Neural cell (in vitro differentiated cells): ENCODE measurements around the gene SQOR. TPM values are rescaled to one million over a fixed set of nuclear protein-coding genes. Genes with fewer than 3 reads are reported as not detected.

ENCODE experiments used
- H2AFZ ChIP-seq: fragments of 200-600, 300-800 bp; sonication (generic), shearing (Covaris generic); 2 replicates; pipeline ENCODE4 v1.6.0; 2014; ENCODE audit warnings: low read depth, mild to moderate bottlenecking, antibody characterized with exemption, low read length, moderate library complexity
- H3F3A ChIP-seq: fragments of 200-600 bp; shearing (Covaris generic); 2 replicates; pipeline ENCODE4 v1.6.1; 2016; ENCODE audit warnings: mild to moderate bottlenecking, moderate library complexity, mixed read lengths, antibody characterized with exemption, low read length; ENCODE audit not compliant: insufficient read depth, poor library complexity, severe bottlenecking
- H3K27ac ChIP-seq: fragments of 200-600, 300-800 bp; sonication (generic), shearing (Covaris generic); 2 replicates; pipeline ENCODE4 v1.5.1; 2014; ENCODE audit warnings: mild to moderate bottlenecking, low read length, moderate library complexity
- H3K27me3 ChIP-seq: fragments of 300-800, 200-600 bp; sonication (generic), shearing (Covaris generic); 2 replicates; pipeline ENCODE4 v1.6.0; 2014; ENCODE audit warnings: mild to moderate bottlenecking, low read depth, low read length, moderate library complexity; ENCODE audit not compliant: insufficient read depth
- H3K36me3 ChIP-seq: fragments of 300-800, 200-600 bp; sonication (generic), shearing (Covaris generic); 2 replicates; pipeline ENCODE4 v1.5.1; 2014; ENCODE audit warnings: mild to moderate bottlenecking, antibody characterized with exemption, low read length, moderate library complexity; ENCODE audit not compliant: insufficient read depth
- H3K4me2 ChIP-seq: fragments of 300-800, 200-600 bp; sonication (generic), shearing (Covaris generic); 2 replicates; pipeline ENCODE4 v1.6.0; 2014; ENCODE audit warnings: mild to moderate bottlenecking, low read length
- H3K4me3 ChIP-seq: fragments of 300-800, 200-600 bp; sonication (generic), shearing (Covaris generic); 2 replicates; pipeline ENCODE4 v1.5.1; 2014; ENCODE audit warnings: mild to moderate bottlenecking, low read length, moderate library complexity
- H3K79me2 ChIP-seq: fragments of 200-600 bp; shearing (Covaris generic); replicated peaks from 2 replicates; pipeline ENCODE4 v1.6.0; 2014; ENCODE audit warnings: mild to moderate bottlenecking, low read length, moderate library complexity; ENCODE audit not compliant: insufficient read depth
- H3K9ac ChIP-seq: fragments of 300-800, 200-600 bp; sonication (generic), shearing (Covaris generic); 2 replicates; pipeline ENCODE4 v1.6.1; 2016; ENCODE audit warnings: mild to moderate bottlenecking, low read length, mixed read lengths
- H3K9me2 ChIP-seq: fragments of 200-600 bp; shearing (Covaris generic); 2 replicates; pipeline ENCODE4 v1.6.1; 2016; ENCODE audit warnings: mild to moderate bottlenecking, low read length, mixed read lengths; ENCODE audit not compliant: insufficient read depth
- H3K9me3 ChIP-seq: fragments of 200-600, 300-800 bp; sonication (generic), shearing (Covaris generic); 2 replicates; pipeline ENCODE4 v1.6.1; 2016; ENCODE audit warnings: mild to moderate bottlenecking, mixed run types, low read length, moderate library complexity, mixed read lengths
- H4K20me1 ChIP-seq: fragments of 200-600 bp; shearing (Covaris generic); 2 replicates; pipeline ENCODE4 v1.6.1; 2016; ENCODE audit warnings: mild to moderate bottlenecking, mixed run types; ENCODE audit not compliant: insufficient read depth
- CTCF ChIP-seq: fragments of 450-650 bp; IDR thresholded peaks from 2 replicates; pipeline ENCODE4 v1.5.1; 2014; ENCODE audit warnings: antibody characterized with exemption, mild to moderate bottlenecking, moderate library complexity; ENCODE audit not compliant: poor library complexity, severe bottlenecking
- EP300 ChIP-seq: fragments of 450-650 bp; conservative IDR thresholded peaks from 2 replicates; pipeline ENCODE4 v1.6.1; 2014; ENCODE audit warnings: antibody characterized with exemption, mild to moderate bottlenecking, moderate library complexity; ENCODE audit not compliant: poor library complexity, severe bottlenecking
- EZH2 ChIP-seq: fragments of 200-600, 300-800 bp; shearing (Covaris generic), sonication (generic); IDR thresholded peaks from 2 replicates; pipeline ENCODE4 v1.6.1; 2014; ENCODE audit warnings: antibody characterized with exemption, low read length, borderline replicate concordance, mild to moderate bottlenecking; ENCODE audit not compliant: insufficient read depth, poor library complexity, severe bottlenecking
- MXI1 ChIP-seq: fragments of 450-650 bp; conservative IDR thresholded peaks from 2 replicates; pipeline ENCODE4 v1.6.1; 2014; ENCODE audit warnings: antibody characterized with exemption, mild to moderate bottlenecking; ENCODE audit not compliant: poor library complexity, severe bottlenecking
- POLR2AphosphoS5 ChIP-seq: IDR thresholded peaks from 2 replicates; pipeline ENCODE4 v1.6.1; 2012
- RAD21 ChIP-seq: fragments of 450-650 bp; conservative IDR thresholded peaks from 2 replicates; pipeline ENCODE4 v1.6.1; 2014; ENCODE audit warnings: antibody characterized with exemption, mild to moderate bottlenecking, moderate library complexity
- REST ChIP-seq: IDR thresholded peaks from 2 replicates; pipeline ENCODE4 v1.6.1; 2012; ENCODE audit warnings: borderline replicate concordance
- SMC3 ChIP-seq: fragments of 450-650 bp; conservative IDR thresholded peaks from 2 replicates; pipeline ENCODE4 v1.6.1; 2014; ENCODE audit warnings: antibody characterized with exemption, mild to moderate bottlenecking, moderate library complexity; ENCODE audit not compliant: poor library complexity
- TAF1 ChIP-seq: IDR thresholded peaks from 2 replicates; pipeline ENCODE4 v1.6.1; 2012; ENCODE audit warnings: low read depth
- polyA plus RNA-seq: library from polyadenylated mRNA; depleted of rRNA; stranded (reverse); fragments of >200 nt; gene quantifications from 2 replicates; pipeline ENCODE4 v1.2.3, GENCODE V29; 2014

Gene SQOR
- polyA plus RNA-seq, 1 donor from 2014 or later, result not detected

- TF ChIP-seq CTCF, result no peak
- TF ChIP-seq SMC3, result no peak
- TF ChIP-seq REST, result no peak
- no peak for TF ChIP-seq EP300
- H3K9me3 ChIP-seq, result no peaks in the 10 kb centered on the region
- no peak overlapping the region for H3K4me2 ChIP-seq
Observed at GRCh38 chr15:45665261-45665660, 30.4 kb downstream of the SQOR start.

GRCh38 chr15:45666119-45666875 is 31.5 kb downstream of the SQOR start:
- Histone ChIP-seq H3K9me3 (no peaks in the 10 kb centered on the region), H4K20me1 (no peaks in the 10 kb centered on the region), H3K27ac (no peak overlapping the region), H3K27me3 (no peaks in the 10 kb centered on the region), H3K9me2 (no peaks in the 10 kb centered on the region), H3K79me2 (no peaks in the 10 kb centered on the region), H3F3A (no peaks in the 10 kb centered on the region), H3K4me2 (no peak overlapping the region), H2AFZ (no peak overlapping the region), H3K9ac (no peak overlapping the region), H3K4me3 (no peak overlapping the region), H3K36me3 (no peaks in the 10 kb centered on the region)
- TF ChIP-seq EZH2 (no peak), RAD21 (no peak), MXI1 (no peak), POLR2AphosphoS5 (no peak), CTCF (no peak), EP300 (no peak), SMC3 (no peak), TAF1 (no peak), REST (no peak)

More at GRCh38 chr15:45665261-45665660, 30.4 kb downstream of the SQOR start:
- Histone ChIP-seq H3F3A (no peaks in the 10 kb centered on the region), H3K9me2 (no peaks in the 10 kb centered on the region), H3K27me3 (no peaks in the 10 kb centered on the region), H3K4me3 (no peak overlapping the region), H3K79me2 (no peaks in the 10 kb centered on the region), H3K9ac (no peak overlapping the region), H4K20me1 (no peaks in the 10 kb centered on the region), H3K36me3 (no peaks in the 10 kb centered on the region), H2AFZ (no peak overlapping the region), H3K27ac (no peak overlapping the region)
